HG03571 (cell line): ENCODE results near the gene COL25A1.

Source experiments
- ATAC-seq: cut with Tn5 transposase; IDR thresholded peaks from one replicate; pipeline ENCODE4 v1.9.1; 2021; ENCODE audit not compliant: unreplicated experiment

COL25A1 gene

DNA sequence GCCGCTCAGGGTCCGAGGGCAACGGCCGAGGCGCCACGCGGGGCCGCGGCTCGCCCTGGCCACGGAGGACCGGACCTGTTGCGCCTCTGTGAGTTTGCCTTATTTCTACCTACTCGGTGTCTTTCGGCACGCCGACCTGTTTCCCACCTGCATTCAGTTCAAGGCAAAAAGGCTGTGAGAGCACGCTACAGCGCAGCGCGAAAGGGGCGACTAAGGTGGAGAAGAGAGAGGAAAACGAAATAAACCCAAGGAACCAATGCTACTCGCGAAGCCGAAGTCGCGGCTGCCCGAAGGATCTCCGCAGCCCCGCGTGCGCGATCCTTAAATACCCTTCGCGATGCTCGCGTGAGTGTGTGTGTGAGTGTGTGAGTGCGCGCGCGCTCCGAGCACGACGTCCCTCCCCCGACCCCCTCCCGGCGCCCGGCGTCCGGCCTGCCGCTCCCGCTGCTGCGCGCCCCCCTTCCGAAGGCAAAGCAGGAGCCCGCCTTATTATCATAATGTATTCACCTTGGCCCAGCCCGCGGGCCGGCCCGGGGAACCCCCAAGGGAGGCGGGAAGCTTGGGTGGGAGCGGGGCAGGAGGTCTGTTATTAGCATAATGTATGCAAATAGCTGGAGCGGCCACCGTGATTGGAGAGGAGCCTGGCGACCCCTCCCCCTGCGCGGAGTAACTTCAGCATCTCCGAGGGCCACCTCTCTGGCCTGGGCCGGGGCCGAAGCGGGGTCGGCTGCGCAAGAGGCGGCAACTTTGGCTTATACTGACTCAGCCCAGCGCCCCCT is at the start of gene COL25A1:
Gene COL25A1 (minus strand): TSS at position 298 of the 779 bp plus-strand sequence.
- ATAC-seq = no peak

DNA sequence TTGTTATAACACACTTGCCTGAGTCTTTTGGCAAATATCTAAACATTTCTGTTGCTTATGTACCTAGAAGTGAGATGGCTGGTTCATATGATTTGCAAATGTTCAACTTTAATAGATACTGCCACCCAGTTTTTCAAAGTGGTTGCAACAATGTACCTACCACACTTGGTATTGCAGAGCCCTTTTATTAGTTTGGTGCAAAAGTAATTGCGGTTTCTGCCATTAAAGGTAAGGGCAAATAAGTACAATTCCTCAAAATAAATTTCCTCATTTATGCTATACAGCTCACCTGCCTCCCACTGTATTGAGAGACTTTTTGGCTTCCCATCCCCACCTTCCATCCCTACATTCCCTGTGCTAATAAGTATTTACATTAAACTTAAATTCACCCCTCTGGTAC is 47.7 kb upstream of the COL25A1 start:
- no peak for ATAC-seq

- ATAC-seq = no peak
Observed at GRCh38 chr4:109334129-109335105, 32.0 kb upstream of the COL25A1 start.

- ATAC-seq = no peak
Observed at GRCh38 chr4:109332926-109333464, 30.5 kb upstream of the COL25A1 start.

GRCh38 chr4:109327641-109328040 is 25.2 kb upstream of the COL25A1 start:
- no peak for ATAC-seq

DNA sequence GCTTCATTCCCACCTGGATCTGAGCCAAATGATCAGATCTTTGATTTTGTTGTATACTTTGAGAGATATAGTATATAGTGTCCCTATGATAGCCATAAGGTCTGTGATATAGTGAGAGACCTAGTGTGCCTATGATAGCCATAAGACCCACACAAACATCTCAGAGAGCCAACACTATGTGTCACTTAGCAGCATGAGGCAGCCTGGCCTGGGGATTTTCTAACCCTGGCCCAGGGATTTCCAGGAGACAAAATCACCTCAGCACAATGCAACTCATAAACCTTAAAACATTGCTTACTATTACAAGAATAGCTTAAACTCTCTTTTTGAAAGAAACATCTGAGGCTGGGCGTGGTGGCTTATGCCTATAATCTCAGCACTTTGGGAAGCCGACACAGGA is 23.2 kb upstream of the COL25A1 start:
- ATAC-seq = no peak

- ATAC-seq = no peak
Observed at GRCh38 chr4:109323348-109323747, 20.9 kb upstream of the COL25A1 start.

DNA sequence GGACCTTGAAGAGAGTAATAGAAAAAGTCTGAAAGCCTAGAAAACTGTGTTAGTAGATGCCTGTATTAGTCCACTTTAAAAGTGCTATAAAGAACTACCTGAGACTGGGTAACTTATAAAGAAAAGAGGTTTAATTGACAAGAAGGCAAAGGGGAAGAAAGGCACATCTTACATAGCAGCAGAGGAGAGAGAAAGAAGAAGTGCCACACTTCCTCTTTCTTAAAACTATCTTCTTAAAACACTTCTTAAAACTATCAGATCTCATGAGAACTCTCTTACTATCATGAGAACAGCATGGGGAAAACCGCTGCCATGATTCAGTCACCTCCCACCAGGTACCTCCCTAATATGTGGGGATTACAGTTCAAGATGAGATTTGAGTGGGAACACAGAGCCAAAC is 18.8 kb upstream of the COL25A1 start:
- ATAC-seq = no peak

- no peak for ATAC-seq
Observed at GRCh38 chr4:109319684-109320083, 17.2 kb upstream of the COL25A1 start.

DNA sequence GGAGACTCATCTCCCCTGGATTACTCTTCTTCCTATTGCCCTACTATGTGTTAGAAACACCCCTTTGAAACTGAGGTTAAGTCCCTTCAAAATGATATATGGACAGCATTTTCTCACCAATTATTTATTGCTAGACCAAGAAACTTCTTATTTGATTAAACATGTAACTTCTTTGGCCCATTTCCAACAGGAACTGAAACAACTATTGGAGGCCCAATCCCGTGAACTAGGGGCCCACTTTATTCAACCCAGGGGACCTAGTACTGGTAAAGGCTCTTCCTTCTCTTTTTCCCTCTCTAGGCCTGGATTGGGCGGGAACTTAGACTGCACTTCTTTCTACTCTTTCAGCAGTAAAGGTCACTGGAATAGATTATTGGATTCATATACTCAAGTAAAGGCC is 16.7 kb upstream of the COL25A1 start:
- no peak for ATAC-seq

DNA sequence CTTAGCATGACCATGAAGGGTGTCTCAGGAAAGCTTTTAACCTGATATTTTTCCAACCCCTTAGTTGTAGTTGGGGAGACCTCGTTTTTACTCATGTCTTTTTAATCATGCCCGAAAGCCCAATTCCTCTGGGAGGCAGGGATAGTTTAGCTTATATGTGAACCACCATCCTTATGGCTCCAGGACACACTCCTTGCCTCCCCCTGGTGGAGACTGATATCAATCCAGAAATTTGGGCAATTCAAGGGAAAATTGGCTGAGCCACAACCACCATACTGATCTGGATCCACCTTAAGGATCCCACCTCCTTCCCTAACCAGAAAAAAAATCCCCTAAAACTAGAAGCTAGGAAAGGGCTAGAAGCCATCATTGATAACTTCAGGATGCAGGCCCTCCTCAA is 13.4 kb upstream of the COL25A1 start:
- no peak for ATAC-seq

DNA sequence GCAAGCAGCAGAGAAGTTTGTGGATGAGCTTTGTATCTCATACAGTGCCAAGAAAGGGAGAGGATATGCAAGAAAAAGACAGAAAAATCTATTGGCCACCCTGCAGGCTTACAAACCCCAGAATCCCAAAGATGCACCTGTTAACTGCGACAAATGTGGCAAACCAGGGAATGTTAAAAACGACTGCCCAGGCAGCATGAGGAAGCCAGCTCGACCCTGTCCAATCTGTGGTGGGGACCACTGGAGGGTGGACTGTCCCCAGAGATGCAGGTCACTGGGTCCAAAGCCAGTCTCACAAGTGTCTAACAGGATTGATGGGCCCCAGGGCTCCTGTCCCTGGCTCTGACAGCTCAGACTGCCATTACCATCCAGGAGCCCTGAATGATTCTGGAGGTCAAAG is 12.9 kb upstream of the COL25A1 start:
- no peak for ATAC-seq

DNA sequence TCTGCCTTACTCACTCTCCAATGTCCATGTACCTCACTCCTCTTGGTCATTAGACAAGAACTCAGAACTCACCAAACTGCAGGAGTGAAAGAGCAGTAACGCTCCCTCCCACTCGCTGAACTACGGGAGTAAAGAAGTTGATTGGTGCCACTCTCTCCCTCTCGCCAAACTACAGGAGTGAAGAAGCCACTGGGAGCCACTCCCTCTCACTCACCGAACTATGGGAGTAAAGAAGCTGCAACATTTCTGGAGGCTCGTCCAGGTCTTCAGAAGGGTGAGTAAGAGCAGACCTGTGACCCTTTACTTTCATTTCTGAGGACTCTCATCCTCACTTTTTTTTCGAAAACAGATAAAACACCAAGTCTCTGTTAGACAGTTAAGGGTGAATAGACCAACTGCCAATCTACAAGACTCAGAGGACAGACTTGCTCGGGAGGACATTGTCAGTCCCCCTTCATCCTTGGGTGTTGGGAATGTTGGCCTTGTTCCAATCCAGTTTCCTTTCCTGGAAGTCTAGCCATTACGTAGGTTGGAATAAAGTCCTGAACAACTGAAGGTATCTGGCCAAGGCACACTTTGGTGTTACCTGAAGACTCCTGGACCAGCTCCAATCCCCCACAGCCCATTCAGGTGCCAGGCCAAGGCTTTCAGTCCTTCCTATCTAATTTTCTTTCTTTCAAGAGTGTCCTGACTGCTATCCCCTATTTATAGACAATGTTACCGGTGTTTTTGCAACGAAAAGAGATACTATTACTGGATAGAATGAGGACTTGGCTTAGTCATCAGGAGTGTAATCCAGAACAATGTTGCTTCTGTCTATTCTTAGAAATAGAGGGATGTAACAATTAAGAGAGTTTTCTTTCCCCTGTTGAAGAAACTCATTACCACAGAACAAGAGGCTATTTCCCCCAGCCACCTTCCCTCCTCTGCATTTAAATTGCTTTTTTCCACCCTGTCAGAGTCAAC is 11.0 kb upstream of the COL25A1 start:
- no peak for ATAC-seq

DNA sequence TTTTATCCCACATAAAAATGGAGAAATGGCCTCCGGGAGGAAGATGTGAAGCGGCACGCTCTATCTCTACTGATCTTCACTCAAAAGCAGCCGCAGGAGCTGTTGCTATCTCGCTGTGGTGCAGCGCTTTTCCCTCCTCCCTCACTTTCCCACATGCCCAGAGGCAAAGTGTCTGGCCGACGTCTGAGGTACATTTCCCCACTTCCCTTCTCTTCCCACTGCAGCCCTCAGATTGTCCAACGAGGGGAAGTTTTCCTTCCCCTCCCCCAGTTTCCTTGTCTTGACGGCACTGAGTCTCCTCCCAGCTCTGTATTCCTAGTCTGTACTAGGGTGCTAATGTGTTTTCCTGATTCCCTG is 660 bp upstream of the COL25A1 start:
- ATAC-seq = no peak

GRCh38 chr4:109301651-109302360 is 652 bp downstream of the COL25A1 start:
- no peak for ATAC-seq

DNA sequence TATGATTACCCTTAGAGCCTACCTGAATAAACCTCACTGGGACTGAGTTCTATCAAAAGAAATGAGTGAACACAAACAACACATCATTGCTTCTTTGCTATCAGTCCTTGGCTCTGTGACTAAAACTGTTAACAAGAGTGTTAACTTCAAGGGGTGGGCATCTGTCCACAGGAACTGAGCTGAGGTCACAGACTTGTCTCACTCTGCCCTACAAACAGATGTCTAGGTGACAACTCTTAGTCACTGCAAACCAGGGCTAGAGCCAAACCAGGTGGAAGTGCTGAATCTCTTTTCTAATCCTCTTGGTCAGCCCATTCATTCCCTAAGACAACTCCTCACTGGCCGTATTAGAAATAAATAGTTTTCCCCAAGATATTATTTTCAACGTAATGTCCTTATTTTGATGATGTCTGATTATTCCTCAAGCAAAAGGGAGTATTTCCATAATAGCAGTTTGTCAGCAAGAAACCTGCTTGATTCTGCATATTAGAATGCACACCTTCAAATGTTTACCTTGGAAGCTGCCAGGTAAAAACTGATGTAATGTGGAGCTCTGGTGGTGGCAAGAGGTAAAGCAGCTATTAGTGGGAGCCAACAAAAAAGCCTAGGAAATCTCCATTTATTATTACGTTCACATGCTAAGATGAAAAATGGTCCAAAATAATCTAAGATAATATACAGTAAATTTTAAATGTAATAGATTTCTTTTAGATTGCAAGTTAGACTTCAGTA is 4.0 kb downstream of the COL25A1 start:
- ATAC-seq = no peak

DNA sequence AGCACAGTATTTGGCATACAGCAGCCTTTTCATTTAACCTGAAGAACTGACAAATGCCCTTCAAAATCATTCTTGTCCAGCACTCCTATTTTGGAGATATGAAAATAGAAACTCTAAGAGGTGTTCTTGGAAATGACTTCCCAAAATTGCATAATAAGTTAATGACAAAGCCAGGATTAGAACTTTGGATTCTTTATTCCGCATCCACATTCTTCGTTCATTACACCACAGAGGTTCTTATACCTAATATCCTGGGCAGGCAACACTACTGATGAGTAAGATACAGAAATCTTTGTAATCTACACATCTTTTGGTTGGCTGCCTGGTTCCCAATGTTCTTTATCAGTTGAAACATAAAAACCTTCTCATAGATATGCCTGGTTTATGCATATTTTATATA is 5.9 kb downstream of the COL25A1 start:
- no peak for ATAC-seq

DNA sequence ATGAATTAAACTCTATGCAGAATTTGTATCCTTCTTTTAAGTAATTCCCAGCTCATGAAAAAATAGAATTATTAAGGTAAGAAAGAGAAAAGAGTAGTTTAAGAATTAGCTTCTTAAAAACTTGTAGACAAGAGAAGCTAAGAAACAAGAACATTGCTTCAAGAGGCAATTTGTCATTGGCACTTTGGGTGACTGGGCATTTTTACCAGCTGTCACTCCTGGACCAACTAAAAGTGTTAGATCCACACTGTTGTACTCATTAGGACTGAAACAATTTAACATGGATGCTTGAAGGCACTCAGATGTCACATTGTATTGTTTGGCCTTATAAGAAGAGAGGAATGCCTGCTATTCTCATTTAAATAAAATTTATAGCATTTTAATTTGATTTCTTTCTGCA is 7.4 kb downstream of the COL25A1 start:
- ATAC-seq = no peak

DNA sequence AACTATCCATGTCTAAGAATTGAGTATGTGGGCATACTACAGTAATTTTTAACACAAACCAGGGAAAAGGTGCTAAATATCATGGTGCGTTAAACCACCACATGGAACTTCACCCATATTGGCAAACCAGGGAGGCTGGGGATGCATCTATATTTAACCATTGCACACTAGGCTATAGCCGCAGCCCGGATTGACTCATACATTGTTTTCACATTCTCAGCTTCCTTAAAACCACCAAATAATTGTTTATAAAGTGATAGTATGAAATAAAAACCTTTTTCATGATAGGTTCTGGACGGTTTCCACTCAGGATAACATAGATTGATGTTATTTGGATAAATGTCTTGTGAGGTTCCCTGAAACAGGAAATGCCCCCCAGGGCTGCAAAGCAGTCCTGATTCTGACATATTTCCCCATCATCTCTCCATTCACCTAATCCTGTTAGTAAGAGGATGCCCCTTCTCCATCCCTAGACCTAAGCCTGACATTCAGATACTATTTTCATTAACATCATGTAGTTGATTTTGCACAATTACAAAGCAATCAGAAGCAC is 7.9 kb downstream of the COL25A1 start:
- ATAC-seq = no peak
